ENCODE results near the gene RPIA.

- TF ChIP-seq POLR2A (IDR thresholded peaks at IDR 0.05; ENCODE audit: low read depth, low read length) = no peak
- no peak for TF ChIP-seq TAF1 (IDR thresholded peaks at IDR 0.05; ENCODE audit: low read depth, low read length)
- TF ChIP-seq POLR2AphosphoS5 (IDR thresholded peaks at IDR 0.05; ENCODE audit: low read depth, low read length) = no peak
- TF ChIP-seq SPI1 (IDR thresholded peaks at IDR 0.05; ENCODE audit: low read depth, low read length) = no peak
- TF ChIP-seq POU2F2 (IDR thresholded peaks at IDR 0.05; ENCODE audit: low read depth, low read length) = no peak
- no peak for TF ChIP-seq PAX5 (IDR thresholded peaks at IDR 0.05; ENCODE audit: insufficient read depth, low read length, severe bottlenecking)
Observed at GRCh38 chr2:88684519-88684918, 7.0 kb upstream of the RPIA start.

All from GM12891 (cell line).